K562 (cell line): ENCODE results near the gene PHETA1. TPM values are rescaled to one million over a fixed set of nuclear protein-coding genes. Genes with fewer than 3 reads are reported as not detected.

Experiments
- CAMTA2 ChIP-seq: fragments of 250-450 bp; sonication (Bioruptor Pico); conservative IDR thresholded peaks from 2 replicates; pipeline ENCODE4 v1.5.1; 2022
- CEBPB ChIP-seq: fragments of 450-650 bp; IDR thresholded peaks from 2 replicates; pipeline ENCODE4 v1.6.1; 2016; ENCODE audit warnings: missing genetic modification characterization, missing compliant biosample characterization
- DMBX1 ChIP-seq: fragments of 250-450 bp; sonication (Bioruptor Pico); IDR thresholded peaks from 2 replicates; pipeline ENCODE4 v1.8.0; 2022; ENCODE audit warnings: inconsistent platforms, mild to moderate bottlenecking, moderate library complexity, borderline replicate concordance
- GABPB1 ChIP-seq: sonication (generic); formaldehyde crosslinking; IDR thresholded peaks from 2 replicates; pipeline ENCODE4 v1.8.0; 2022; ENCODE audit warnings: mild to moderate bottlenecking, missing genetic modification reagents
- MEF2D ChIP-seq: conservative IDR thresholded peaks from 2 replicates; pipeline ENCODE4 v1.6.1; 2016; ENCODE audit warnings: low read depth, missing genetic modification characterization, missing compliant biosample characterization
- POLR3G ChIP-seq: IDR thresholded peaks from 2 replicates; pipeline ENCODE4 v1.6.1; 2011; ENCODE audit not compliant: insufficient read length, insufficient replicate concordance; ENCODE audit errors: extremely low read depth
- SMAD1 ChIP-seq: fragments of 150-350 bp; IDR thresholded peaks from 2 replicates; pipeline ENCODE4 v1.6.1; 2014; ENCODE audit warnings: low read length, low read depth; ENCODE audit not compliant: partially characterized antibody
- SNIP1 ChIP-seq: fragments of 450-650 bp; IDR thresholded peaks from 2 replicates; pipeline ENCODE4 v1.7.1; 2017; ENCODE audit warnings: low read depth, mild to moderate bottlenecking
- TCFL5 ChIP-seq: fragments of 250-450 bp; sonication (Bioruptor Pico); conservative IDR thresholded peaks from 2 replicates; pipeline ENCODE4 v1.6.1; 2021; ENCODE audit warnings: mild to moderate bottlenecking, moderate library complexity, matching md5 sums
- TOE1 ChIP-seq, 2 experiments: fragments of 450-650 bp in 1 of 2; sonication (generic) in 1 of 2; formaldehyde crosslinking in 1 of 2; IDR thresholded peaks; 2 replicates each; pipeline versions ENCODE4 v1.7.1 to v1.8.0; 2016 to 2022; ENCODE audit warnings: borderline replicate concordance in 2 of 2, mild to moderate bottlenecking in 2 of 2, antibody characterized with exemption in 1 of 2, inconsistent platforms in 1 of 2, low read depth in 1 of 2, missing genetic modification reagents in 1 of 2, moderate library complexity in 1 of 2
- TRIM24 ChIP-seq, 2 experiments: fragments of 450-650 bp; IDR thresholded peaks; 2 replicates each; pipeline ENCODE4 v1.6.1; 2016
- TSC22D4 ChIP-seq: fragments of 450-650 bp; IDR thresholded peaks from 2 replicates; pipeline ENCODE4 v1.6.1; 2016; ENCODE audit warnings: missing genetic modification characterization, missing biosample characterization, control low read depth
- ZBTB7A ChIP-seq: IDR thresholded peaks from 2 replicates; pipeline ENCODE4 v1.6.1; 2011; ENCODE audit warnings: low read depth, mild to moderate bottlenecking, low read length, moderate library complexity, borderline replicate concordance; ENCODE audit not compliant: control insufficient read depth
- ZKSCAN3 ChIP-seq: fragments of 250-450 bp; sonication (Bioruptor Pico); IDR thresholded peaks from 2 replicates; pipeline ENCODE4 v1.4.0; 2020
- ZNF146 ChIP-seq: IDR thresholded peaks from one replicate; pipeline ENCODE4 v1.6.1; 2018; ENCODE audit warnings: missing compliant biosample characterization; ENCODE audit not compliant: unreplicated experiment
- ZNF316 ChIP-seq: fragments of 450-650 bp; IDR thresholded peaks from 2 replicates; pipeline ENCODE4 v1.6.1; 2016
- ZNF589 ChIP-seq: fragments of 200-800 bp; sonication (Bioruptor generic); IDR thresholded peaks from 2 replicates; pipeline ENCODE4 v1.6.1; 2016; ENCODE audit warnings: low read depth, missing genetic modification characterization, missing compliant biosample characterization
- ZNF668 ChIP-seq: fragments of 250-450 bp; sonication (Bioruptor Pico); IDR thresholded peaks from 2 replicates; pipeline ENCODE4 v1.8.0; 2022; ENCODE audit warnings: mild to moderate bottlenecking, inconsistent platforms
- ZNF695 ChIP-seq: fragments of 450-650 bp; formaldehyde crosslinking; IDR thresholded peaks from 2 replicates; pipeline ENCODE4 v1.4.0; 2020; ENCODE audit warnings: mild to moderate bottlenecking, moderate library complexity
- polyA plus RNA-seq, 8 experiments: library from polyadenylated mRNA; depleted of rRNA in 4 of 8; stranded (reverse) in 5 of 8; unstranded in 3 of 8; fragments of >200 nt; fragmentation: Nextera tagmentation in 2 of 8; fragmentation: Illumina TruSeq in 1 of 8; extraction: Ambion mirVana in 2 of 8; extraction: Trizol in 1 of 8; gene quantifications; 2 replicates each; pipeline versions ENCODE4 v1.2.1 to v1.2.3, GENCODE V29; 2011 to 2014; ENCODE audit warnings: inconsistent platforms in 1 of 8, missing spikeins in 1 of 8
- total RNA-seq, 7 experiments: library from RNA; depleted of rRNA in 6 of 7; stranded (reverse); fragments of >200 nt in 6 of 7; fragmentation: Illumina TruSeq in 2 of 7; extraction: Trizol in 2 of 7; gene quantifications; 2 replicates each; pipeline versions ENCODE4 v1.2.1 to v1.2.3, GENCODE V29; 2011 to 2021; ENCODE audit warnings: low replicate concordance in 1 of 7
- TF ChIP-seq, protein P1 (sequence below): sonication (generic); formaldehyde crosslinking; IDR thresholded peaks from 2 replicates; pipeline ENCODE4 v1.8.0; 2022; ENCODE audit warnings: mild to moderate bottlenecking, missing genetic modification reagents
- TF ChIP-seq, protein P2 (sequence below), 2 experiments: fragments of 450-650 bp; IDR thresholded peaks; 2 replicates each; pipeline ENCODE4 v1.6.1; 2016; ENCODE audit warnings: mild to moderate bottlenecking in 2 of 2, borderline replicate concordance in 1 of 2, low read depth in 1 of 2, moderate library complexity in 1 of 2

The PHETA1 gene
- total and polyA plus RNA-seq, 9 of the 15 experiments (the other 6 are each of a cell fraction or from before 2014, with no cell fraction given): 0.03 to 12.4 (median 3.0) TPM

- TF ChIP-seq, protein P1, sequence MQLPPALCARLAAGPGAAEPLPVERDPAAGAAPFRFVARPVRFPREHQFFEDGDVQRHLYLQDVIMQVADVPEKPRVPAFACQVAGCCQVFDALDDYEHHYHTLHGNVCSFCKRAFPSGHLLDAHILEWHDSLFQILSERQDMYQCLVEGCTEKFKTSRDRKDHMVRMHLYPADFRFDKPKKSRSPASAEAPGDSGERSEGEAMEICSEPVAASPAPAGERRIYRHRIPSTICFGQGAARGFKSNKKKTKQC (CRISPR knock-in tag): no peak
- TF ChIP-seq ZNF695: no peak
- TF ChIP-seq ZNF589: no peak
- TF ChIP-seq POLR3G: no peak
- peak; percentile 79 for TF ChIP-seq GABPB1 (CRISPR knock-in tag)
- no peak for TF ChIP-seq TCFL5 (CRISPR knock-in tag)
- no peak for TF ChIP-seq TSC22D4 (tag)
- TF ChIP-seq CAMTA2 (CRISPR knock-in tag): no peak
- peak; percentile 78; the same call in 1 of the 2 replicates for TF ChIP-seq TOE1 (IDR thresholded peaks at IDR 0.05; ENCODE audit: borderline replicate concordance)
- TF ChIP-seq TOE1 (CRISPR knock-in tag; IDR thresholded peaks at IDR 0.05; ENCODE audit: borderline replicate concordance, low read depth): no peak
- no peak for TF ChIP-seq SNIP1
- peak; percentile 97 for TF ChIP-seq ZBTB7A
- peak; percentile 98 for TF ChIP-seq CEBPB (tag)
- TF ChIP-seq MEF2D (tag): no peak
- peak; percentile 76 for TF ChIP-seq SMAD1
- no peak for TF ChIP-seq ZNF668 (CRISPR knock-in tag)
- no peak for TF ChIP-seq ZNF316
- no peak for TF ChIP-seq ZKSCAN3
- peak in 1 of 2 experiments; percentile 36; a peak in 1 of 4 replicates for TF ChIP-seq TRIM24 (IDR thresholded peaks at IDR 0.05)
- TF ChIP-seq ZNF146 (CRISPR knock-in tag): no peak
- peak; percentile 46 for TF ChIP-seq DMBX1 (CRISPR knock-in tag)
- TF ChIP-seq, protein P2, sequence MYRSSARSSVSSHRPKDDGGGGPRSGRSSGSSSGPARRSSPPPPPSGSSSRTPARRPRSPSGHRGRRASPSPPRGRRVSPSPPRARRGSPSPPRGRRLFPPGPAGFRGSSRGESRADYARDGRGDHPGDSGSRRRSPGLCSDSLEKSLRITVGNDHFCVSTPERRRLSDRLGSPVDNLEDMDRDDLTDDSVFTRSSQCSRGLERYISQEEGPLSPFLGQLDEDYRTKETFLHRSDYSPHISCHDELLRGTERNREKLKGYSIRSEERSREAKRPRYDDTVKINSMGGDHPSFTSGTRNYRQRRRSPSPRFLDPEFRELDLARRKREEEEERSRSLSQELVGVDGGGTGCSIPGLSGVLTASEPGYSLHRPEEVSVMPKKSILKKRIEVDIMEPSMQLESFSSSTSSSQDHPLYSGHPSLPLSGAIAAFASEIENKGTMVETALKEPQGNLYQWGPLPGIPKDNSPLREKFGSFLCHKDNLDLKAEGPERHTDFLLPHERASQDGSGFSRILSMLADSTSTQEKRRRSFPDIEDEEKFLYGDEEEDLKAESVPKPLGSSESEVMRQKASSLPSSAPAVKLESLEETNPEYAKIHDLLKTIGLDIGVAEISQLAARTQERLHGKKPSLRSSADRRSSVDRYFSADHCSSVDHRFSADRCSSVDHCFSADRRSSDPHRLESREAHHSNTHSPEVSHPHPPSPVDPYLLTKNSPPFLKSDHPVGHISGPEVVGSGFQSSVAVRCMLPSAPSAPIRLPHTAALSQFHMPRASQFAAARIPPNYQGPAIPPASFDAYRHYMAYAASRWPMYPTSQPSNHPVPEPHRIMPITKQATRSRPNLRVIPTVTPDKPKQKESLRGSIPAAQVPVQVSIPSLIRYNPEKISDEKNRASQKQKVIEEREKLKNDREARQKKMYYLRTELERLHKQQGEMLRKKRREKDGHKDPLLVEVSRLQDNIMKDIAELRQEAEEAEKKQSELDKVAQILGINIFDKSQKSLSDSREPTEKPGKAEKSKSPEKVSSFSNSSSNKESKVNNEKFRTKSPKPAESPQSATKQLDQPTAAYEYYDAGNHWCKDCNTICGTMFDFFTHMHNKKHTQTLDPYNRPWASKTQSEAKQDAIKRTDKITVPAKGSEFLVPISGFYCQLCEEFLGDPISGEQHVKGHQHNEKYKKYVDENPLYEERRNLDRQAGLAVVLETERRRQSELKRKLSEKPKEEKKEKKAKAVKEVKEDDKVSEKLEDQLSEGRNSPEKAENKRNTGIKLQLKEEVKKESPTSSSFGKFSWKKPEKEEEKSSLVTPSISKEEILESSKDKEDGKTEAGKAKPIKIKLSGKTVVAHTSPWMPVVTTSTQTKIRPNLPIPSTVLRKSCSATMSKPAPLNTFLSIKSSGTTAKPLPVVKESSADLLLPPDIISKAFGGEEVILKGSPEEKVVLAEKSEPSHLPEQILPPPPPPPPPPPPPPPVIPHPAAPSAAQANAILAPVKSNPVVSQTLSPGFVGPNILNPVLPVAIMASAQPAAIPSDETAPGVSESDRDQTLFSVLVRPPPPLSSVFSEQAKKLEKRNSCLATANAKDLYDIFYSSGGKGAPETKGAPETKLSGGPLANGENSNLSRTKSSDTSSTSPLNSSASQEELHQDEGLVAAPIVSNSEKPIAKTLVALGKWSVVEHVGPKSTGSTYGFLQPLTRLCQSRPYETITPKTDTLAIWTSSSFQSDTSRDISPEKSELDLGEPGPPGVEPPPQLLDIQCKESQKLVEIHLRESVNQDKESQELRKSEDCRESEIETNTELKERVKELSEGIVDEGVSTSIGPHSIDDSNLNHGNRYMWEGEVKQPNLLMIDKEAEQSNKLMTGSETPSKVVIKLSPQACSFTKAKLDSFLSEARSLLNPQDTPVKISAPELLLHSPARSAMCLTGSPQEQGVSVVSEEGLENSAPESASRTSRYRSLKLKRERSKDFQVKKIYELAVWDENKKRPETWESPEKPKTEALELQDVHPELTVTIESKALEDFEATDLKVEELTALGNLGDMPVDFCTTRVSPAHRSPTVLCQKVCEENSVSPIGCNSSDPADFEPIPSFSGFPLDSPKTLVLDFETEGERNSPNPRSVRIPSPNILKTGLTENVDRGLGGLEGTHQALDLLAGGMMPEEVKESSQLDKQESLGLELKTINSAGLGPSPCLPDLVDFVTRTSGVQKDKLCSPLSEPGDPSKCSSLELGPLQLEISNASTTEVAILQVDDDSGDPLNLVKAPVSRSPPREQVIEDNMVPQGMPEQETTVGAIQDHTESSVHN (IDR thresholded peaks at IDR 0.05; ENCODE audit: borderline replicate concordance in 1 of 2, low read depth in 1 of 2): no peak
These were observed 36.4 kb upstream of the PHETA1 start (continued) for GRCh38 chr12:111405149-111405858.
